Fibroblast of lung (primary cell): ENCODE data around the gene CAPS. TPM values are rescaled to one million over a fixed set of nuclear protein-coding genes. Genes with fewer than 3 reads are reported as not detected.

Source experiments
- DNase-seq, 2 donors: peaks; one replicate each; pipeline versions ENCODE4 v3.0.0 to v3.0.0-alpha.2; 2010; ENCODE audit warnings: low read depth in 2 of 2
- H2AFZ ChIP-seq: 2 replicates; pipeline ENCODE4 v1.5.1; 2012; ENCODE audit warnings: low read length, control low read depth, inconsistent platforms
- H3K27ac ChIP-seq: 2 replicates; pipeline ENCODE4 v1.5.1; 2011; ENCODE audit warnings: low read length, control low read depth; ENCODE audit not compliant: insufficient read depth
- H3K27me3 ChIP-seq: 2 replicates; pipeline ENCODE4 v1.5.1; 2011; ENCODE audit warnings: mild to moderate bottlenecking, low read length; ENCODE audit not compliant: control insufficient read depth, insufficient read depth
- H3K36me3 ChIP-seq: 2 replicates; pipeline ENCODE4 v1.5.1; 2011; ENCODE audit warnings: low read length; ENCODE audit not compliant: control insufficient read depth, insufficient read depth
- H3K4me1 ChIP-seq: 2 replicates; pipeline ENCODE4 v1.5.1; 2011; ENCODE audit warnings: low read length; ENCODE audit not compliant: control insufficient read depth, insufficient read depth; ENCODE audit errors: extremely low read depth
- H3K4me2 ChIP-seq: 2 replicates; pipeline ENCODE4 v1.5.1; 2011; ENCODE audit warnings: low read length, control low read depth; ENCODE audit not compliant: insufficient read depth; ENCODE audit errors: extremely low read depth
- H3K4me3 ChIP-seq, 4 experiments: fragments of 200-600 bp in 1 of 4; sonication (generic) in 1 of 4; replicated peaks in 1 of 4; 2 replicates each; pipeline ENCODE4 v1.5.1; 2011 to 2016; ENCODE audit warnings: low read length in 4 of 4, low read depth in 3 of 4, mild to moderate bottlenecking in 3 of 4, control low read depth in 2 of 4, inconsistent platforms in 1 of 4, mixed read lengths in 1 of 4; ENCODE audit not compliant: insufficient read depth in 1 of 4; ENCODE audit errors: control extremely low read depth in 1 of 4
- H3K79me2 ChIP-seq: 2 replicates; pipeline ENCODE4 v1.5.1; 2012; ENCODE audit warnings: mild to moderate bottlenecking, low read length, inconsistent platforms; ENCODE audit not compliant: control insufficient read depth, insufficient read depth
- H3K9ac ChIP-seq: 2 replicates; pipeline ENCODE4 v1.5.1; 2011; ENCODE audit warnings: mild to moderate bottlenecking, low read length, control low read depth; ENCODE audit not compliant: insufficient read depth
- H3K9me3 ChIP-seq: 2 replicates; pipeline ENCODE4 v1.5.1; 2012; ENCODE audit warnings: low read depth, low read length; ENCODE audit not compliant: control insufficient read depth, insufficient read depth
- H4K20me1 ChIP-seq: 2 replicates; pipeline ENCODE4 v1.5.1; 2011; ENCODE audit warnings: low read length; ENCODE audit not compliant: control insufficient read depth, insufficient read depth; ENCODE audit errors: extremely low read depth
- CTCF ChIP-seq, 2 donors: IDR thresholded peaks in 1 of 2; conservative IDR thresholded peaks in 1 of 2; 1 replicate in 1 of 2; 2 replicates in 1 of 2; pipeline ENCODE4 v1.5.1; 2011 to 2012; ENCODE audit warnings: low read length in 2 of 2, control low read depth in 1 of 2, inconsistent platforms in 1 of 2, low read depth in 1 of 2, mild to moderate bottlenecking in 1 of 2
- EZH2 ChIP-seq: IDR thresholded peaks from 2 replicates; pipeline ENCODE4 v1.5.1; 2012; ENCODE audit warnings: low read length, control low read depth, mild to moderate bottlenecking; ENCODE audit errors: missing control alignments
- polyA plus RNA-seq, 2 donors: library from polyadenylated mRNA; depleted of rRNA in 1 of 2; stranded (reverse) in 1 of 2; unstranded in 1 of 2; fragments of >200 nt; gene quantifications; 2 replicates each; pipeline ENCODE4 v1.2.1, GENCODE V29; 2011 to 2012; ENCODE audit warnings: missing spikeins in 1 of 2
- total RNA-seq: library from RNA; depleted of rRNA; stranded (reverse); fragments of >200 nt; gene quantifications from 2 replicates; pipeline ENCODE4 v1.2.1, GENCODE V29; 2014

CAPS gene
- total and polyA plus RNA-seq, 2 donors (not counting 1 experiment from before 2014, with no cell fraction given): 1.6 to 7.3 TPM

GRCh38 chr19:5897189-5897969 is 16.7 kb upstream of the CAPS start:
- H4K20me1 ChIP-seq: no peaks in the 10 kb centered on the region
- H2AFZ ChIP-seq: no peak overlapping the region
- H3K9ac ChIP-seq: no peak overlapping the region
- H3K36me3 ChIP-seq: peaks cover 17% of the 10 kb centered on the region
- H3K4me1 ChIP-seq: peaks cover 2% of the 10 kb centered on the region
- H3K27ac ChIP-seq: no peak overlapping the region
- no peaks in the 10 kb centered on the region for H3K9me3 ChIP-seq
- no peak for DNase-seq
- no peaks in the 10 kb centered on the region for H3K27me3 ChIP-seq
- H3K4me3 ChIP-seq: no peak overlapping the region
- H3K79me2 ChIP-seq: peaks cover 27% of the 10 kb centered on the region
- H3K4me2 ChIP-seq: no peak overlapping the region
- TF ChIP-seq CTCF (conservative IDR thresholded peaks at IDR 0.05 in 1 of 2, IDR thresholded peaks at IDR 0.05 in 1 of 2; ENCODE audit: low read depth in 1 of 2, low read length in 2 of 2) (no peak), EZH2 (no peak)

- Histone ChIP-seq H3K4me1 (peaks cover 2% of the 10 kb centered on the region), H3K27me3 (no peaks in the 10 kb centered on the region), H3K36me3 (peaks cover 15% of the 10 kb centered on the region), H4K20me1 (no peaks in the 10 kb centered on the region), H3K4me3 (no peak overlapping the region), H3K79me2 (peaks cover 39% of the 10 kb centered on the region), H3K4me2 (no peak overlapping the region), H3K9ac (no peak overlapping the region), H2AFZ (no peak overlapping the region), H3K9me3 (no peaks in the 10 kb centered on the region), H3K27ac (no peak overlapping the region)
- TF ChIP-seq CTCF (conservative IDR thresholded peaks at IDR 0.05 in 1 of 2, IDR thresholded peaks at IDR 0.05 in 1 of 2; ENCODE audit: low read depth in 1 of 2, low read length in 2 of 2) (no peak), EZH2 (no peak)
- DNase-seq: no peak
These were observed 14.1 kb upstream of the CAPS start for GRCh38 chr19:5899728-5900526.

GRCh38 chr19:5900976-5901375 is 13.1 kb upstream of the CAPS start:
- Histone ChIP-seq H3K9me3 (no peaks in the 10 kb centered on the region), H3K27ac (no peak overlapping the region), H3K4me3 (no peak overlapping the region), H3K36me3 (peaks cover 9% of the 10 kb centered on the region), H2AFZ (no peak overlapping the region), H3K79me2 (peaks cover 39% of the 10 kb centered on the region), H3K4me1 (peaks cover 2% of the 10 kb centered on the region), H4K20me1 (no peaks in the 10 kb centered on the region), H3K27me3 (no peaks in the 10 kb centered on the region), H3K9ac (no peak overlapping the region), H3K4me2 (no peak overlapping the region)
- TF ChIP-seq EZH2 (no peak), CTCF (conservative IDR thresholded peaks at IDR 0.05 in 1 of 2, IDR thresholded peaks at IDR 0.05 in 1 of 2; ENCODE audit: low read depth in 1 of 2, low read length in 2 of 2) (no peak)
- no peak for DNase-seq
